ENCODE data around the gene OTOG.

OTOG gene

DNA sequence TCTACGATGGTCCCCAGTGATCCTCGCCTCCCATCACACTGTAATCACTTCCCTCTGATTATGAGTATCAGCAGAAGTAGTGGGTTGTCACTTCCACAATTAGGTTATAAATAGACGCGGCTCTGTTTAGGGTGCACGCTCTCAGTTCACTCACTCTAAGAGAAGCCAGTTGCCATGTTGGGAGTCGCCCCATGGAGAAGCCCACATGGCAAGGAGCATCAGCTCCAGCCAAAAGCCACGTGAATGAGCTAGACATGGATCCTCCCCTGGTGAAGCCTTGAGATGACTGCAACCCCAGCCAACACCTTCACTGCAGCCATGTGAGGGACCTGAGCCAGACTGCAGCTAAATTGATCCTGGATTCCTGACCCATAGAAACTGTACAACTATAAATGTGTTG, 145.9 kb downstream of the OTOG start:
- ChIA-PET POLR2A (no interaction called here), CTCF (no interaction called here)
- TF ChIP-seq CTBP1 (IDR thresholded peaks at IDR 0.05; ENCODE audit: borderline replicate concordance), result no peak
- TF ChIP-seq FOXA1 (IDR thresholded peaks at IDR 0.05), result no peak
- TF ChIP-seq ARNT (IDR thresholded peaks at IDR 0.05), result no peak
- no peak for TF ChIP-seq FOXM1 (IDR thresholded peaks at IDR 0.05; ENCODE audit: borderline replicate concordance)
- no peak for TF ChIP-seq SP1 (IDR thresholded peaks at IDR 0.05)
- TF ChIP-seq LEF1 (IDR thresholded peaks at IDR 0.05; ENCODE audit: borderline replicate concordance), result no peak
- TF ChIP-seq, protein P1, sequence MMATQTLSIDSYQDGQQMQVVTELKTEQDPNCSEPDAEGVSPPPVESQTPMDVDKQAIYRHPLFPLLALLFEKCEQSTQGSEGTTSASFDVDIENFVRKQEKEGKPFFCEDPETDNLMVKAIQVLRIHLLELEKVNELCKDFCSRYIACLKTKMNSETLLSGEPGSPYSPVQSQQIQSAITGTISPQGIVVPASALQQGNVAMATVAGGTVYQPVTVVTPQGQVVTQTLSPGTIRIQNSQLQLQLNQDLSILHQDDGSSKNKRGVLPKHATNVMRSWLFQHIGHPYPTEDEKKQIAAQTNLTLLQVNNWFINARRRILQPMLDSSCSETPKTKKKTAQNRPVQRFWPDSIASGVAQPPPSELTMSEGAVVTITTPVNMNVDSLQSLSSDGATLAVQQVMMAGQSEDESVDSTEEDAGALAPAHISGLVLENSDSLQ (IDR thresholded peaks at IDR 0.05), result no peak
- no peak for TF ChIP-seq NFRKB (IDR thresholded peaks at IDR 0.05)
- TF ChIP-seq FOXK2 (IDR thresholded peaks at IDR 0.05), result no peak
- DNase-seq (ENCODE audit: extremely low spot score), result no peak

DNA sequence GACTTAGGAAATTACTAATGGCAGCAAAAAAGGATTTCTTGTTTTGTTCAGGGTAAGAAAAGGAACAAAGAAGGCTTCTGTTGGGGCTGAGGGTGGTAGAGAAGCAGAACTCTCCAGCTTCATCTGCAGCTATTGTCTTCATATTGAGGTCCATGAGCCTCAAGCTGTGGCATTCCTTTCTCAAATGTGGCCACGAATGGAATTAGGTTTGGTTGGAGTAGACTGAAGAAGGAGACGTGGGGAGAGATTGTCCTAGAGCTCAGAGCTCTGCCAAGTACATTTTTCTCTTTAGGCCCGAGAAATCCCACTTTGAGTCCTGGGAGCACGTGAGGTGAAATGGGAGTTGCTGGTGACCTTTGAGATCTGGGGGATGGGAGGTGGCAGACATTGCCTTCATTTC, 146.5 kb downstream of the OTOG start:
- TF ChIP-seq, protein P1 (IDR thresholded peaks at IDR 0.05), result no peak
- TF ChIP-seq L3MBTL2 (conservative IDR thresholded peaks at IDR 0.05) (no peak), HDGF (IDR thresholded peaks at IDR 0.05; ENCODE audit: borderline replicate concordance) (no peak), SP1 (IDR thresholded peaks at IDR 0.05) (no peak), FOXA1 (IDR thresholded peaks at IDR 0.05) (no peak), ZNF384 (IDR thresholded peaks at IDR 0.05) (no peak), CTBP1 (IDR thresholded peaks at IDR 0.05; ENCODE audit: borderline replicate concordance) (no peak)
- ChIA-PET POLR2A (no interaction called here), CTCF (no interaction called here)
- DNase-seq (ENCODE audit: extremely low spot score), result no peak

DNA sequence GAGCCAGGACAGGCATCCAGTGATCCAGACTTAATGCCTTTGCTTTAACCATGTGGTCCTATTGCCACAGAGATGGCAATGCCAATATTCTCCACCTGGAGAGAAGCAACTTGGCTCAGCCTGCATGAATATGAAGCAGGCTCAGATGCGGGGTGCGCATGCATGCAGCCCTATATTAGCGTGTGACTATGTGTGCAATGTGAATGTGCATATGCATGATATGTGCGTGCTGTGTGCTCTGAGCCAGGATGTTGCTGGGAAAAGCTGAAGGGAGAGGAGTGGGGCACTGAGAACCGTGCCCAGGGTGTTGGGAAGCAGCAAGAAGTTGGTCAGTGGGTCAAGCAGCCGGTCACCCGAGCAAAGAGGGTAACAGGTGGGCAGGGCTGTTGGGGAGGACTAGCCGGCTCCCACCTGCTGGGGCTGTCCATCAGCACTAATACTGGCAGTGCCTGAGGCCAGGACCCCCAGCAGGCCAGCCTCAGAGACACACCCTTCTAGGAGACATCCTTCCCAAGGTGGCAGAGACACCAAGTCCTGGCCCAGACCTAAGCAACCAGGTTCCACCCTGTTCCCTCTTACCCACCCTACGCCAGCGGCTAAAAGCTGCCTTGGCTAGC, 147.5 kb downstream of the OTOG start:
- ChIA-PET CTCF (no interaction called here), POLR2A (no interaction called here)
- no peak for TF ChIP-seq FOXM1 (IDR thresholded peaks at IDR 0.05; ENCODE audit: borderline replicate concordance)
- no peak for TF ChIP-seq BHLHE40 (IDR thresholded peaks at IDR 0.05; ENCODE audit: borderline replicate concordance)
- no peak for TF ChIP-seq L3MBTL2 (conservative IDR thresholded peaks at IDR 0.05)
- no peak for TF ChIP-seq TARDBP (IDR thresholded peaks at IDR 0.05)
- TF ChIP-seq, protein P1 (IDR thresholded peaks at IDR 0.05), result no peak
- no peak for TF ChIP-seq ELF4 (IDR thresholded peaks at IDR 0.05)
- TF ChIP-seq NFRKB (IDR thresholded peaks at IDR 0.05), result no peak
- no peak for TF ChIP-seq ZNF384 (IDR thresholded peaks at IDR 0.05)
- no peak for DNase-seq (ENCODE audit: extremely low spot score)

DNA sequence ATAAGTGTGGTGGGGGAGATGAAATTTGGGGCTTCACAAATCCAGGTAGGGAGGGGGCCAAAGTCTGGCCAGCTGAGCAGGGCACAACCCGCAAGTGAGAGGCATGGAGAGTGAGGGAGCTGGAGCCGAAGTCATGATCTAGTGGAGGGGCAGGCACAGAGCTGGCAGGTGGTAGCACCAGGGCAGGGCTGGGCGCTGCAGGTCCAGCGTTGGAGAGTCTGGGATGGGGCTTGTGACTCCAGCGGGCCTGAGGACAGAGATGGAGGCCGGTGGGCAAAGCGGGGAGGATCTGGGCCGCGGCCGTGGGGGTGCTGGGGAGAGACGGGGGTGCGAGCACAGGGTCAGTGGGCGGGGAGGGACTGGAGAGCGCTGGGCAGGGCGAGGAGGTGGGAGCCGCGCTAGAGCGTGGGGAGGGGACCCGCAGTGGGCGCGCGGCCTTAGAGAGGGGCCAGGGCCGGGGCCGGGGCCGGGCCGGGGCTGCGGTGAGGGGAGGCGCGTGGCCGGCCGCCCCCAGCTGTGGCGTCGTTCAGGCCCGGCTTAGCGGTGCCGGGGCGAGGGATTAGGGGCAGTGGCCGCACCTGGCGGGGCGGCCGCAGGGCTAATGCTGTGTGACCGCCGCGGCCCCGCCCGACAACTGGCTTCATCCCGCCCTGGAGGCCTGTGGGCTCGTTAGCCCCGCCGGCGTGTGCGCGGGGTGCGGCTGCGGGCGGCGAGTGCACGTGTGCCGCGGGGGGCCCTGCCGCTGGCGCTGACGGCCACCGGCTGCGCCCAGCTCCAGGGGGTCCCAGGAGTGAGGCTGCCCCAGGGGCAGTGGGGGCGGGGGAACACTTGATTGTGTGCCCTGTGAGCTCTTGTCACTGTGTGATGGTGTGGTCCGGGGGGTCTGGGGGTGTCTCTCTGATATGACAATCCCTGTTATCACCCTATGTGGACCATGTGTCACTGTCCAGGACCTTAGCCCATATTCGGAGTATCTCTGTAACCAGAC, 148.7 kb downstream of the OTOG start:
- TF ChIP-seq ARNT (IDR thresholded peaks at IDR 0.05) (no peak), ELF4 (IDR thresholded peaks at IDR 0.05) (no peak), SUZ12 (IDR thresholded peaks at IDR 0.05) (no peak), FOXA1 (IDR thresholded peaks at IDR 0.05) (no peak), TARDBP (IDR thresholded peaks at IDR 0.05) (no peak), CTBP1 (IDR thresholded peaks at IDR 0.05; ENCODE audit: borderline replicate concordance) (no peak), ZNF384 (IDR thresholded peaks at IDR 0.05) (no peak), LEF1 (IDR thresholded peaks at IDR 0.05; ENCODE audit: borderline replicate concordance) (no peak)
- ChIA-PET POLR2A (no interaction called here), CTCF (no interaction called here)
- DNase-seq (ENCODE audit: extremely low spot score), result no peak

DNA sequence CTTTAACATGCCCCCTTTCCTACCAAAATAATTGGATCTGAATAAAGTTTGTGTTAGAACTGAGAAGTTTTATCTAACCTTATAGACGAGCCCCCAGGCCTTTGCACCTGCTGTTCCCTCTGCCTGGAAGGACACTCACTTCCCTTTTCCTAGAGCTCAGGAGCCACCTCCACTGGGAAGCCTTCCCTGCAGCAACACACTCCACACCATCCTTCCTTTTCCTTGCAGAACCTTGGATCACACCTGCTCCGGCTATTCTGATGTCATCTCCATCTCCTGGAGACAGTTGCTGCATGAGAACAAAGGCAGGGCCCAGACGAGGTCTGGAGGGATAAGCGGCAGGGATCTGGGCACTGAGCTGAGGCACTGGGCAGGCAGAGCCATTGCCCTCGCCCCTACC, 149.7 kb downstream of the OTOG start:
- CTCF ChIA-PET, result interaction anchor here (0.9 kb wide), 1 partner anchor 34 kb away, joined by 5 read pairs; no protein-coding TSS in a partner anchor
- TF ChIP-seq TARDBP (IDR thresholded peaks at IDR 0.05) (no peak), ELF4 (IDR thresholded peaks at IDR 0.05) (no peak), LEF1 (IDR thresholded peaks at IDR 0.05; ENCODE audit: borderline replicate concordance) (no peak), ZNF384 (IDR thresholded peaks at IDR 0.05) (no peak)
- TF ChIP-seq, protein P1 (IDR thresholded peaks at IDR 0.05), result no peak
- DNase-seq (ENCODE audit: extremely low spot score), result no peak
- POLR2A ChIA-PET, result no interaction called here

Measured in HEK293T (cell line).